HG03521 (cell line): Measurements from ENCODE around the gene USP24.

Source experiments
- ATAC-seq: cut with Tn5 transposase; IDR thresholded peaks from one replicate; pipeline ENCODE4 v1.9.1; 2021; ENCODE audit warnings: mild to moderate bottlenecking, moderate library complexity; ENCODE audit not compliant: unreplicated experiment

USP24 gene

GRCh38 chr1:55055084-55055882 is 159.9 kb downstream of the USP24 start:
- no peak for ATAC-seq

GRCh38 chr1:55054396-55054795 is 160.8 kb downstream of the USP24 start:
- ATAC-seq, result no peak

GRCh38 chr1:55053265-55053954 is 161.8 kb downstream of the USP24 start:
- no peak for ATAC-seq

GRCh38 chr1:55052221-55053142 is 162.7 kb downstream of the USP24 start:
- ATAC-seq, result no peak

- ATAC-seq, result no peak
Measured at GRCh38 chr1:55051621-55052020, 163.5 kb downstream of the USP24 start.

- ATAC-seq, result no peak
Measured at GRCh38 chr1:55051169-55051568, 164.0 kb downstream of the USP24 start.

- no peak for ATAC-seq
Measured at GRCh38 chr1:55050283-55050682, 164.9 kb downstream of the USP24 start.

- no peak for ATAC-seq
Measured at GRCh38 chr1:55049914-55050278, 165.3 kb downstream of the USP24 start.

GRCh38 chr1:55049271-55049913 is 165.8 kb downstream of the USP24 start:
- no peak for ATAC-seq

GRCh38 chr1:55048453-55049270 is 166.5 kb downstream of the USP24 start:
- no peak for ATAC-seq

GRCh38 chr1:55047611-55048010 is 167.6 kb downstream of the USP24 start:
- no peak for ATAC-seq

- no peak for ATAC-seq
Measured at GRCh38 chr1:55046871-55047270, 168.3 kb downstream of the USP24 start.

- ATAC-seq, result no peak
Measured at GRCh38 chr1:55045430-55045829, 169.7 kb downstream of the USP24 start.

GRCh38 chr1:55044617-55045397 is 170.4 kb downstream of the USP24 start:
- ATAC-seq, result no peak

GRCh38 chr1:55043726-55044125 is 171.4 kb downstream of the USP24 start:
- no peak for ATAC-seq

GRCh38 chr1:55043011-55043410 is 172.2 kb downstream of the USP24 start:
- no peak for ATAC-seq

- no peak for ATAC-seq
Measured at GRCh38 chr1:55041613-55042012, 173.6 kb downstream of the USP24 start.

- no peak for ATAC-seq
Measured at GRCh38 chr1:55040933-55041494, 174.2 kb downstream of the USP24 start.
